ENCODE measurements around the gene TSHZ2. TPM values are rescaled to one million over a fixed set of nuclear protein-coding genes. Genes with fewer than 3 reads are reported as not detected.
A peak's percentile ranks its signal among the peaks of the same experiment; 100 is the strongest.
"Not testable (repeated sequence)": the region's sequence is repeated elsewhere in the genome, so short reads cannot be mapped to it uniquely, and the experiment has no call there.

TSHZ2 gene
- total RNA-seq, 2 donors from 2014 or later: 34.6 to 50.0 TPM

DNA sequence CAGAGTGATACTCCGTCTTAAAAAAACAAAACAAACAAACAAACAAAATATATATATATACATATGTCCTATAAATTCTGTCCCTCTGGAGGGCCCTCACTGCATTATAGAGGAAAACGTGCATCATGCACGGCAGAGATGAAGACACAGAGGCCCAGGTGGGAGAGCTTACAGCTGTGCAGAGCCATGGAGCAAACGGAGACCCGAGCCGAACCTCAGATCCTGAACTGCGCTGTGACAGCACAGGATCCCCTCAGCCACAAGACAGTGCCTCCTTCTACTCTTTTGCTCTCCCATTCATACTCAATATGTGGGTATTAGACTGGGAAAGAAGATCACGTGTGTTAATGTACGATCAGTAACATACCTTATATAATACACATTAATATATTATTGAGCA lies 539.9 kb downstream of the TSHZ2 start:
- DNase-seq (ENCODE audit: low spot score): no peak
- intact Hi-C loops (cut with DNase I): no loop called here

DNA sequence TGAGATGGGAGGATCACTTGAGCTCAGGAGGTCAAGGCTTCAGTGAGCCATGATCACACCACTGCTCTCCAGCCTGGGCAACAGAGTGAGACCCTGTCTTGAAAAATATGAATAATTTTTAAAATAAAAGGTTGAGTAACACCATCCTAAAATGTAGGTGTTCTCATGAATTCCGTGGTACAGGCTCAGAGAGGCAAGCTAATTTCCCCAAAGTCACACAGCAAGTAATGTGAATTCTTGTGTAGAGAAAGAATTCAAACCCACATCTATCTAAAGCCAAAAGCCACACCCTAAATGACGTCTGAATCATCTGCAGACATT lies 541.0 kb downstream of the TSHZ2 start:
- no peak for DNase-seq (ENCODE audit: low spot score)
- intact Hi-C loops (cut with DNase I): no loop called here

DNA sequence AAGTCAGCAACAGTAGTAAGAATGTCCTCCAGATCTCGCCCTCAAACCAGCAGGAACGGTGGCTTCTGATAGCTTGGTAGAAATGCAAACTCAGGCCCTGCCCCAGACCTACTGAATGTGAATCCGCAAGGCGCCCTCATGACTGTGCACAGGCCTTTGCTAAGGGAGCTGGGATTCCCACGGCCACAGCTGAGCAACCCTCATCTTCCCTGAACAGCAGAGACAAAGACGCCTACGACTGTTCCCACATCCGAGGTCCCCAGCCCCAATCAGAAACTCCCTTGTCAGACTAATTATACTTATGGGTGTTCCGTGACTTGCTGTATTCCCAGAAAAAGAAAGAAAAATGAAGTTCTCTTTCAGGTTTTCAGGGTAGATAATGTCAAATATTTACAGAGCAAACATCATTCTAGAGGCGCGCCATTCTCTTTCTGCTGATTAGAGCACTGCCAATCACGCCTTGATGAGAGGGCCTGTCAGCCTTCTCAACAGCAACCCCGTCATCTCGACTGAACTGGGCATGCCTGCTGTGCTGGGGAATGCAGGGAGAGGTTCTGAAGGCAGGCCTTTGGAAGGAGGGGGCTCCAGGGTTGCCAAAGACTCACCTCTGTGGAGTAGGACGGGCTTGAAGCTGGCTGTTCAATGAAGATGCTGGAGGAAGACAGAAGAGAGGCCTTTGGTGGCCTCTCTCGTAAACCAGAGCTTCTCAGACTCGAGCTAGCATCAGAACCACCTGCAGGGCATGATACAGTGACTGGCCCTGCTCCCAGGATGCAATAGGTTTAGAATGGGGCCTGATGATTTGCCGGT lies 541.5 kb downstream of the TSHZ2 start:
- intact Hi-C loops (cut with DNase I): no loop called here
- DNase-seq (ENCODE audit: low spot score): no peak

DNA sequence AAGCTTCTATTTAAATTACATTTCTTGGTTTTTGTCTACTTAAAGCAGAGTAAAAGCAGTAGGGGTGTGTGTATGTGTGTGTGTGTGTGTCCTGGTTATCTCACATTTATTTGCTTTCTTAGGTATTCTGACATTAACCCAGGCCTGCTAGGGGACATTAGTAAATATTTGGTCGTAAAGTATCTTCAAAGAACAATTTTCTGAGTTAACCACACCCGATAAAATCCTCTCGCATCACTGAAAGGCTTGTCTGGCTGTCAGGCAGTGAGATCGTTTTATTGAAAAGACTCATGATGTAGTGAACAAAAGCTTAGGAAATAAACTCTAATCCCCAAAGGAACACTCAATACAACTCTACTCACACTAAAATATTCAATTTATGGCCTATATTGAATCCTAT lies 543.6 kb downstream of the TSHZ2 start:
- intact Hi-C loops (cut with DNase I): no loop called here
- no peak for DNase-seq (ENCODE audit: low spot score)

DNA sequence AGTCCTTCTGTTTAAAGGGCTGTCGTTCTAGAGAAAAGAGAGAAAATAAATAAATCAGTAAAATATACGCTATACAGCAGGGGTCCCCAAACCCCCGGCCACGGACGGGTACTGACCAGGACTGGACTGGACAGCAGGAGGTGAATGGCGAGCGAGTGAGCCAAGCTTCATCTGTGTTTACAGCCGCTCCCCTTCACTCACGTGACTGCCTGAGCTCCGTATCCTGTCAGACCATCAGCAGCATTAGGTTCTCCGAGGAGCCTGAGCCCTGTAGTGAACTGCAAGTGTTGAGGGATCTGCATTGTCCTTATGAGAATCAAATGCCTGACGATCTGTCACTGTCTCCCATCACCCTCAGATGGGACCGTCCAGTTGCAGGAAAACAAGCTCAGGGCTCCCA lies 545.0 kb downstream of the TSHZ2 start:
- DNase-seq (ENCODE audit: low spot score): no peak
- intact Hi-C loops (cut with DNase I): no loop called here

- DNase-seq (ENCODE audit: low spot score); intact Hi-C loops (cut with DNase I): not testable (repeated sequence)
Observed at GRCh38 chr20:53521421-53521820, 549.3 kb downstream of the TSHZ2 start.

DNA sequence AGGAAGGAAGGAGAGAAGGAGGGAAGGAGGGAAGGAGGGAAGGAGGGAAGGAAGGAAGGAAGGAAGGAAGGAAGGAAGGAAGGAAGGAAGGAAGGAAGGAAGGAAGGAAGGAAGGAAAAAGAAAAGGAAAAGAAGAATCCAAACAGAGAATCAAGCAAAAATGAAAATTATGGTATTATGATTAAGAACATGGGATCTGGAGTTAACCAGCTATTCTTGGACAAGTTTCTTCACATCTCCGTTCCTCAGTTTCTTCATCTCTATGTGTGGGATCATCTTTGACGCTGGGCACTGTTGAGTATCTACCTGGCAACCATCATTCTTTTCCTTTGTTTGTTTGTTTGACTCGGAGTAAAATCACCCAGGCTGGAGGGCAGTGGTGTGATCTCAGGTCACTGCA lies 549.9 kb downstream of the TSHZ2 start:
- DNase-seq (ENCODE audit: low spot score): no peak
- intact Hi-C loops (cut with DNase I): no loop called here

GRCh38 chr20:53522696-53523095 lies 550.5 kb downstream of the TSHZ2 start:
- DNase-seq (ENCODE audit: low spot score): no peak
- intact Hi-C loops (cut with DNase I): no loop called here

DNA sequence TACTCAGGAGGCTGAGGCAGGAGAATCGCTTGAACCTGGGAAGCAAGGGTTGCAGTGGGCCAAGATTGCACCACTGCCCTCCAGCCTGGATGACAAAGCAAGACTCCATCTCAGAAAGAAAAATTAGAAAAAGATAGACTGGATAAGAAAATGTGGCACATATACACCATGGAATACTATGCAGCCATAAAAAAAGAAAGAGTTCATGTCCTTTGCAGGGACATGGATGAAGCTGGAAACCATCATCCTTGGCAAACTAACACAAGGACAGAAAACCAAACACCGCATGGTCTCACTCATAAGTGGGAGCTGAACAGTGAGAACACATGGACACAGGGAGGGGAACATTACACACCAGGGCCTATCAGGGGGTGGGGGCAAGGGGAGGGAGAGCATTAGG lies 551.5 kb downstream of the TSHZ2 start:
- intact Hi-C loops (cut with DNase I); DNase-seq (ENCODE audit: low spot score): not testable (repeated sequence)

DNA sequence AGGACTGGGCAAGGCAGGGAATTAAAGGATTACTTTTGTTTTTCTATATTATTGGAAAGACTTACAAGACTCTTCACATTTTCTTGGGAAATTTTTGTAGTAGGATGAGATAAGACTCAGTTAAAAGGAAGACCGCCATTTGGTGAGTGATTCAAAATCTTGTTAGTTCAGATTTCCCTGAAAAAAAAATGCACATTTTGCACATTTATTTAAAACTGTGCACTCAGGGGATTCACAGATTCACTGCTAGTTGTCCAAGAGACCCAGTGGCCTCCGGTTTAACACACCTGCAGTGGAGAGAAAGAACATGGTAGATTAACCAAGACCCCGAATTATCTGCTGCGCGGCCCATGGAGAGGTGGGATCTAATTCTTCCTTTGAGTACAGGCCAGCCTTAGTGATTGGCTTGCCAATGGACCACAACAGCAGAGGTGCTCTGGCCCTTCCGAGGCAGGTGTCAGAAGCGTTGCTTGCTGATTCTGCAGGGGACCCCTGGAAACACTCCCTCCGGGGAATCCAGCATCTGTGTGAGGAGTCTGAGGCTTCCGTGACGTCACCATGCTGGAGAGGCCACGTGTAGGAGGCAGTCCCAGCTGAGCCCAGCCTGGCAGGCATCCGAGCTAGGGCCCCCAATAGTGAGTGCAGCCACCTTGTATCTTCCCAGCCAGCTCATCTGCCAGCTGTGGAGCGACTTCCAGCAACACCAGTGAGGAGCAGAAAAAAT lies 552.6 kb downstream of the TSHZ2 start:
- intact Hi-C loops (cut with DNase I): no loop called here
- DNase-seq (ENCODE audit: low spot score): no peak

DNA sequence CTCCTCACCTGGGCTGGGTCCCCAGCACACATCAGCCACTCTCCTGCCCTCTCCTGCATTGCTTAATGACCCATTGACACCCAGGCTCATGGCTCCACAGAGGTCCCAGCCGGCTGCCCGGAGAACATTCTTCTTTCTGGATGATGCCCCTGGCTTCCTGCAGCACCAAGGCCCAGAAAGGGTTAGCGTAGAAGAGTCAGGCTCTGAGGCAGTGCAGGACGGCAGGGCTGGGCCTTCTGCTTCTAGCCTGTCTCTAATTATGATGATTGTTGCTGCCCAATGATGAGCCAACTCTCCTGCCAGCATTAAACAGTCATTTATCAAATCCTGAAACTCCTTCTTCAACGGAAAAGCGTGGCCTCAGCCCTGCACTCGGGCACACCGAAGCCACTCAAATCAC lies 555.0 kb downstream of the TSHZ2 start:
- intact Hi-C loops (cut with DNase I): no loop called here
- peak; percentile 56 for DNase-seq (ENCODE audit: low spot score)

- intact Hi-C loops (cut with DNase I): no loop called here
- DNase-seq (ENCODE audit: low spot score): peak; percentile 3
Observed at GRCh38 chr20:53529658-53530057, 557.5 kb downstream of the TSHZ2 start.

DNA sequence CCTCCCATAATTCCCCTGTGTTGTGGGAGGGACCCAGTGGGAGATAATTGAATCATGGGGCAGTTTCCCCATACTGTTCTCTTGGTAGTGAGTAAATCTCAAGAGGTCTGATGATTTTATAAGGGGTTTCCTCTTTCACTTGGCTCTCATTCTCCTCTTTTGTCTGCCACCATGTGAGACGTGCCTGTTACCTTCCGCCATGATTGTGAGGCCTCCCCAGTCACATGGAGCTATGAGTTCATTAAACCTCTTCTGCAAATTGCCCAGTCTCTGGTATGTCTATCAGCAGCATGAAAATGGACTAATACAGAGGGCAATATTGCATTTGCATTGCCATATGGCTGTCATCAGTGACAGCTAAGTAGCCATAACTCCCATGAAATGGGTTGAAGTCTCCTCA lies 558.3 kb downstream of the TSHZ2 start:
- intact Hi-C loops (cut with DNase I): no loop called here
- DNase-seq (ENCODE audit: low spot score): peak; percentile 7

- DNase-seq (ENCODE audit: low spot score); intact Hi-C loops (cut with DNase I): not testable (repeated sequence)
Observed at GRCh38 chr20:53532654-53533312, 560.6 kb downstream of the TSHZ2 start.

- intact Hi-C loops (cut with DNase I): no loop called here
- no peak for DNase-seq (ENCODE audit: low spot score)
Observed at GRCh38 chr20:53533500-53533899, 561.3 kb downstream of the TSHZ2 start.

GRCh38 chr20:53534037-53534436 lies 561.9 kb downstream of the TSHZ2 start:
- intact Hi-C loops (cut with DNase I): no loop called here
- no peak for DNase-seq (ENCODE audit: low spot score)

GRCh38 chr20:53535878-53536277 lies 563.7 kb downstream of the TSHZ2 start:
- DNase-seq (ENCODE audit: low spot score): no peak
- intact Hi-C loops (cut with DNase I): no loop called here

- DNase-seq (ENCODE audit: low spot score); intact Hi-C loops (cut with DNase I): not testable (repeated sequence)
Observed at GRCh38 chr20:53536382-53536781, 564.2 kb downstream of the TSHZ2 start.

DNA sequence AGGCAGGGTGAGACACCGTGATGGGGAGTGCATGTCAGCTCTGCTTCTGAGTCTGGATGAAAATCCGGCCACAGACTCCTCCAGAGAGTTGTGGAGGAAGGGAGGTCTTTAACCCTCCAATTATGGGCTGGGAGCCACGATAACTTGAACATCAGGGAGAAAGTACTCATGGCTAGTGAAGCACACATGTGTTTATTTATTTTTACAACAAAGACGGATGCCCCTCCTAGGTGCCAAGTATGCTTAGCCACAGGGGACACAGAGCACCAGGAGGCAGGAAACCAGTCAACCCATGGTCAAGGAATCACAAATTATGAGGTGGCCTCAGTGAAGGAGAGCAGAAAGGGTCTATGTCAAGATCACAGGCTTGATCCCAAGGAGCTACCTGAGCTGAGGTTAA lies 567.4 kb downstream of the TSHZ2 start:
- no peak for DNase-seq (ENCODE audit: low spot score)
- intact Hi-C loops (cut with DNase I): no loop called here
